Heart right ventricle (tissue), 16 donors: ENCODE data around the gene MB. TPM values are rescaled to one million over a fixed set of nuclear protein-coding genes. Genes with fewer than 3 reads are reported as not detected.

ENCODE experiments used
- ATAC-seq, 8 donors: fragments of 200-7000 bp; cut with Tn5 transposase; one replicate each; pipeline ENCODE4 v1.9.1; 2020; ENCODE audit warnings: mild to moderate bottlenecking in 8 of 8, moderate library complexity in 8 of 8, moderate number of reproducible peaks in 1 of 8
- DNase-seq, 2 donors: peaks; one replicate each; pipeline ENCODE4 v3.0.0-alpha.2; 2020
- H3K27ac ChIP-seq, 10 donors: fragments of 200-600 bp; sonication (generic) in 2 of 10; one replicate each; pipeline versions ENCODE4 v1.5.0 to v1.8.0; 2020 to 2022; ENCODE audit warnings: mild to moderate bottlenecking in 3 of 10
- H3K27me3 ChIP-seq, 7 donors: fragments of 200-600 bp; one replicate each; pipeline ENCODE4 v1.8.0; 2021 to 2022; ENCODE audit warnings: mild to moderate bottlenecking in 2 of 7
- H3K36me3 ChIP-seq, 9 donors: fragments of 200-600 bp; sonication (generic) in 1 of 9; one replicate each; pipeline versions ENCODE4 v1.5.0 to v1.8.0; 2020 to 2022; ENCODE audit warnings: mild to moderate bottlenecking in 2 of 9
- H3K4me1 ChIP-seq, 9 donors: fragments of 200-600 bp; sonication (generic) in 1 of 9; one replicate each; pipeline versions ENCODE4 v1.5.0 to v1.8.0; 2020 to 2022; ENCODE audit warnings: mild to moderate bottlenecking in 4 of 9
- H3K4me3 ChIP-seq, 10 donors: fragments of 200-600 bp; sonication (generic) in 2 of 10; one replicate each; pipeline versions ENCODE4 v1.5.0 to v1.8.0; 2020 to 2022; ENCODE audit warnings: mild to moderate bottlenecking in 7 of 10, moderate library complexity in 2 of 10
- H3K9me3 ChIP-seq, 11 donors: fragments of 200-600 bp in 10 of 11; sonication (generic) in 2 of 11; one replicate each; pipeline versions ENCODE4 v1.5.0 to v1.8.0; 2013 to 2022; ENCODE audit warnings: mild to moderate bottlenecking in 2 of 11, control low read depth in 1 of 11, moderate library complexity in 1 of 11
- CTCF ChIP-seq, 9 donors: fragments of 200-600 bp; sonication (generic) in 2 of 9; IDR thresholded peaks; one replicate each; pipeline versions ENCODE4 v1.5.0 to v1.8.0; 2021 to 2022; ENCODE audit warnings: antibody characterized with exemption in 9 of 9, mild to moderate bottlenecking in 5 of 9, moderate library complexity in 1 of 9
- WGBS, 2 donors: extraction: QIAGEN DNeasy Blood & Tissue Kit; methylation state at CpG; one replicate each; pipeline ENCODE4 v1.1.7; 2013; ENCODE audit warnings: inconsistent platforms in 1 of 2; 5-methylcytosine and 5-hydroxymethylcytosine counted together
- intact Hi-C, 10 donors: fragments of 100-400 bp; cut with DNase I; formaldehyde crosslinking; loops; one replicate each; pipeline versions ENCODE4 v1.11.1 to v1.14.2; 2022
- polyA plus RNA-seq, 2 donors: library from polyadenylated mRNA; stranded (reverse); fragments of 200-250 nt; gene quantifications; one replicate each; pipeline ENCODE4 v1.2.3, GENCODE V29; 2013
- total RNA-seq, 10 donors: library from RNA; stranded (reverse); fragmentation: NEBNext Ultra II Directional in 3 of 10; extraction: Animal tissue kit (Norgen Biotek cat#: 25700) in 3 of 10; gene quantifications; one replicate each; pipeline versions ENCODE4 v1.2.1 to v1.2.4, GENCODE V29; 2021 to 2023
- donor health status: Arrhythmogenic right ventricular cardiomyopathy.
- donor health status: ischemic (EF 13 %, LVEDD 7.1; RV severe dilation, severe dysfunction).
- donor health status: healthy with polysubstance abuse.
- donor health status: DM: no; HTN: yes; CAD: no.
- donor health status: DM: no; HTN: no; CAD: no.
- donor health status: ischemic (EF 25% LVEDD 6.9; RV normal size, moderate dysfunction).
- donor health status: ischemic (EF 25% LVEDD 5.7; RV mildly dilated, moderate dysfunction).
- donor health status: healthy.
- donor health status: DM: yes; HTN: yes; CAD: no.
- donor health status: Ischemic cardiomyopathy.
- donor health status: ischemic (EF 35%, LVEDD 5.7; RV mildly dilated, moderate dysfunction).
- donor health status: nonischemic (EF 11% LVEDD 7.7; RV severe dilation, severe dysfunction).
- donor health status: DM: yes; HTN: yes; CAD: no.
- donor health status: PGD.
- donor health status: ischemic (EF 29% LVEDD 5.4; RV normal size, mild dysfunction).
- donor health status: nonischemic (EF 23%, LVEDD 6.1; RV moderate dilation, normal function).

The MB gene
- total and polyA plus RNA-seq, 12 donors, result 8,931 to 22,407 (median 13,517) TPM

- no peak overlapping the region for H3K27ac ChIP-seq
- H3K36me3 ChIP-seq, result no peaks in the 10 kb centered on the region
- TF ChIP-seq CTCF (IDR thresholded peaks at IDR 0.05), result no peak
- no peak overlapping the region for H3K4me3 ChIP-seq
- DNase-seq, result no peak
- no peaks in the 10 kb centered on the region for H3K27me3 ChIP-seq
- no peaks in the 10 kb centered on the region for H3K9me3 ChIP-seq
- H3K4me1 ChIP-seq, result peaks cover 9 to 31% (median 26%) of the 10 kb centered on the region in 9 donors
- no peak for ATAC-seq
- 75 to 81% methylated on average over 5 of the region's 5 CpGs for WGBS, 2 donors
- intact Hi-C loops, result loop anchor here in 5 of 10 donors (5.0 to 10.0 kb wide), 5 partner anchors 101 to 291 kb away; no protein-coding TSS in a partner anchor
These were observed 16.9 kb upstream of the MB start for GRCh38 chr22:35634015-35634414.

GRCh38 chr22:35633520-35633919 is 16.4 kb upstream of the MB start:
- peaks cover 6 to 26% (median 21%) of the 10 kb centered on the region in 9 donors for H3K4me1 ChIP-seq
- intact Hi-C loops, result loop anchor here in 5 of 10 donors (5.0 to 10.0 kb wide), 5 partner anchors 101 to 291 kb away; no protein-coding TSS in a partner anchor
- WGBS, 2 donors, result 82 to 96% methylated on average over 18 of the region's 18 CpGs

GRCh38 chr22:35632935-35633334 is 15.8 kb upstream of the MB start:
- Histone ChIP-seq H3K4me3 (no peak overlapping the region), H3K4me1 (peaks cover 2 to 23% (median 15%) of the 10 kb centered on the region in 9 donors), H3K36me3 (no peaks in the 10 kb centered on the region), H3K27ac (no peak overlapping the region), H3K27me3 (no peaks in the 10 kb centered on the region), H3K9me3 (no peaks in the 10 kb centered on the region)
- DNase-seq (no peak), ATAC-seq (no peak)
- TF ChIP-seq CTCF (IDR thresholded peaks at IDR 0.05), result no peak
- intact Hi-C loops, result loop anchor here in 5 of 10 donors (5.0 to 10.0 kb wide), 5 partner anchors 102 to 292 kb away; no protein-coding TSS in a partner anchor
- WGBS, 2 donors, result 72 to 74% methylated on average over 3 of the region's 3 CpGs

More at GRCh38 chr22:35633520-35633919, 16.4 kb upstream of the MB start:
- no peak overlapping the region for H3K4me3 ChIP-seq
- DNase-seq (no peak), ATAC-seq (no peak)
- no peaks in the 10 kb centered on the region for H3K36me3 ChIP-seq
- no peak overlapping the region for H3K27ac ChIP-seq
- no peaks in the 10 kb centered on the region for H3K9me3 ChIP-seq
- no peaks in the 10 kb centered on the region for H3K27me3 ChIP-seq
- TF ChIP-seq CTCF (IDR thresholded peaks at IDR 0.05), result no peak

GRCh38 chr22:35631597-35631996 is 14.5 kb upstream of the MB start:
- 75 to 77% methylated on average over 5 of the region's 5 CpGs for WGBS, 2 donors
- DNase-seq (no peak), ATAC-seq (no peak)
- Histone ChIP-seq H3K36me3 (no peaks in the 10 kb centered on the region), H3K4me1 (peaks cover 0 to 26% (median 11%) of the 10 kb centered on the region in 9 donors), H3K27me3 (no peaks in the 10 kb centered on the region), H3K9me3 (no peaks in the 10 kb centered on the region), H3K4me3 (no peak overlapping the region), H3K27ac (no peak overlapping the region)
- peak; percentile 6 to 55 (median 43) for TF ChIP-seq CTCF (IDR thresholded peaks at IDR 0.05)
- intact Hi-C loops, result loop anchor here in 5 of 10 donors (5.0 to 10.0 kb wide), 5 partner anchors 103 to 293 kb away; no protein-coding TSS in a partner anchor
